CD4-positive, alpha-beta T cell (primary cell): ENCODE results near the gene PTPRK. TPM values are rescaled to one million over a fixed set of nuclear protein-coding genes. Genes with fewer than 3 reads are reported as not detected.

Experiments used
- ATAC-seq: fragments of 200-7000 bp; cut with Tn5 transposase; one replicate; pipeline ENCODE4 v1.10.0; 2022; ENCODE audit warnings: mild to moderate bottlenecking; ENCODE audit not compliant: poor library complexity
- CTCF ChIA-PET: fragments of 350-600 bp; sonication (Branson Sonifier 250); formaldehyde crosslinking; loops from one replicate; lab custom pipeline; 2021; ENCODE audit warnings: antibody characterized with exemption, inconsistent platforms; lab: Charles Lee
- POLR2A ChIA-PET: fragments of 350-600 bp; sonication (Branson Sonifier 250); formaldehyde crosslinking; loops from one replicate; lab custom pipeline; 2021; ENCODE audit warnings: antibody characterized with exemption, inconsistent platforms; lab: Charles Lee
- DNase-seq, 14 experiments: peaks; one replicate each; pipeline ENCODE4 v3.0.0-alpha.2; 2013 to 2020; ENCODE audit warnings: mixed read lengths in 2 of 14
- H3K27ac ChIP-seq, 2 donors: one replicate each; pipeline versions ENCODE4 v1.5.1 to v1.7.0; 2013; ENCODE audit warnings: low read length in 2 of 2, low read depth in 1 of 2, mild to moderate bottlenecking in 1 of 2
- H3K27me3 ChIP-seq, 2 experiments: 1 replicate in 1 of 2; 2 replicates in 1 of 2; pipeline versions ENCODE4 v1.6.1 to v1.7.0; 2013; ENCODE audit warnings: low read length in 2 of 2, control low read depth in 1 of 2, mild to moderate bottlenecking in 1 of 2, moderate library complexity in 1 of 2; ENCODE audit not compliant: insufficient read depth in 2 of 2, control insufficient read depth in 1 of 2
- H3K36me3 ChIP-seq: one replicate; pipeline ENCODE4 v1.6.1; 2013; ENCODE audit warnings: low read length, control low read depth; ENCODE audit not compliant: insufficient read depth
- H3K4me1 ChIP-seq: one replicate; pipeline ENCODE4 v1.6.1; 2013; ENCODE audit warnings: low read length, control low read depth; ENCODE audit not compliant: insufficient read depth
- H3K4me3 ChIP-seq: one replicate; pipeline ENCODE4 v1.5.1; 2013; ENCODE audit warnings: mild to moderate bottlenecking, low read length, moderate library complexity
- H3K9me3 ChIP-seq, 2 experiments: 1 replicate in 1 of 2; 2 replicates in 1 of 2; pipeline versions ENCODE4 v1.6.1 to v1.7.0; 2013; ENCODE audit warnings: low read length in 2 of 2, mild to moderate bottlenecking in 2 of 2, control low read depth in 1 of 2, moderate library complexity in 1 of 2; ENCODE audit not compliant: control insufficient read depth in 1 of 2, insufficient read depth in 1 of 2
- H3K27ac Mint-ChIP-seq: one replicate; pipeline ENCODE4 v1.8.0; 2020; ENCODE audit warnings: mixed read lengths
- H3K27me3 Mint-ChIP-seq: one replicate; pipeline ENCODE4 v1.8.0; 2021; ENCODE audit warnings: mixed read lengths
- H3K36me3 Mint-ChIP-seq: one replicate; pipeline ENCODE4 v1.8.0; 2021; ENCODE audit warnings: low read depth, mixed read lengths
- H3K4me1 Mint-ChIP-seq: one replicate; pipeline ENCODE4 v1.8.0; 2021; ENCODE audit warnings: low read depth, mixed read lengths
- H3K4me3 Mint-ChIP-seq: one replicate; pipeline ENCODE4 v1.8.0; 2020; ENCODE audit warnings: mild to moderate bottlenecking, mixed read lengths
- H3K9me3 Mint-ChIP-seq: one replicate; pipeline ENCODE4 v1.8.0; 2020; ENCODE audit warnings: mixed read lengths
- CTCF ChIP-seq: fragments of 200-600 bp; IDR thresholded peaks from one replicate; pipeline ENCODE4 v1.8.0; 2022; ENCODE audit warnings: antibody characterized with exemption, mild to moderate bottlenecking
- intact Hi-C, 2 experiments: fragments of 100-400 bp; cut with DNase I in 1 of 2; cut with micrococcal nuclease in 1 of 2; formaldehyde crosslinking; loops; one replicate each; pipeline versions ENCODE4 v1.15.1 to v1.9.0; 2023 to 2025; cut with DNase I, micrococcal nuclease
- total RNA-seq, 174 experiments: library from RNA in 2 of 174; stranded (reverse) in 2 of 174; gene quantifications; one replicate each; pipeline ENCODE4 v1.2.3 and lab custom pipeline; 2021 to 2026

Gene PTPRK
- total RNA-seq, 2 experiments from 2014 or later = 8.4 to 10.3 TPM

DNA sequence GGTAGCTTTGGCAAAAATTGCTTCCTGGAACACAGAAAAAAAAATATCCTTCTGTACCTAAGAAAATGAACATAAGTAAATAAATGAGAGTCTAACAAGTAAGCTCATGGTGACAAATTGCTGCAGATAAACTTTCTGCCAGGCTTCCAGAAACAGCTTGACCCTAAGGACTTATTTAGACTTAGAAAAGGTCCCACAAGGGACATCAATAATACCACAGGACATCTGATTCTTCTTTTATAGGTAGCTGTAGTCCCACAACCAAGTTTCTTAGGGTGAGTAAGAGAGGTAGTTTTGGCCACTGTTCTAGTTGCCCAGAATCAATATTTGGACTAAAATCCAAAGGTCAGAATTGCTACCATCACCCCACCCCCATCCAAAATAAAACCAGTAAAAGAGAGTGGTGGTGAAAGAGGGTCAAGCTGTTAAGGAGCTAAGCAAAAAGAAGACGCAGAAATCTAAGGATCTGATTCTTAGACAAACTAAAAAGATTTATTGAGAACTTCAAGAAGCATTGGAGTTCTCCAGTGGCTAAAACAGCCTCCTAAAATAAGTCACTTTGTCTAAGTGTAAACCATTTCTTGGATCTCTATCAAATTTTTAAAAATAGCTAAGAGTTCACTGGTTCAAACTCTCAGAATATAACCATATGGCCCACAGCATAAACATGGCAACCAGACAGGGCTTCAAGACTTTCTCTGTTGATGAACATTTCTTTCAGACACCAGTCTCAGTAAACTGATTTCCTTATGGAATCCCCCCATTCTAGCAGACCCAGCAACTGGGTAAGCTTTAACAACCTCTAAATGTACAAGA, 180.6 kb downstream of the PTPRK start:
- no peaks in the 10 kb centered on the region for H3K4me1 Mint-ChIP-seq
- Histone ChIP-seq H3K9me3 (no peaks in the 10 kb centered on the region), H3K27ac (no peak overlapping the region), H3K36me3 (no peaks in the 10 kb centered on the region), H3K4me3 (no peak overlapping the region), H3K4me1 (no peaks in the 10 kb centered on the region), H3K27me3 (no peaks in the 10 kb centered on the region)
- no peaks in the 10 kb centered on the region for H3K36me3 Mint-ChIP-seq
- POLR2A ChIA-PET = no interaction called here
- no peaks in the 10 kb centered on the region for H3K9me3 Mint-ChIP-seq
- TF ChIP-seq CTCF = no peak
- no peak overlapping the region for H3K4me3 Mint-ChIP-seq
- H3K27ac Mint-ChIP-seq = no peak overlapping the region
- intact Hi-C loops = no loop called here
- H3K27me3 Mint-ChIP-seq = no peaks in the 10 kb centered on the region
- no peak for DNase-seq
- CTCF ChIA-PET = no interaction called here
- ATAC-seq = no peak

- TF ChIP-seq CTCF = no peak
- POLR2A ChIA-PET = no interaction called here
- Histone ChIP-seq H3K27me3 (no peaks in the 10 kb centered on the region), H3K36me3 (no peaks in the 10 kb centered on the region), H3K27ac (no peak overlapping the region), H3K4me3 (no peak overlapping the region), H3K9me3 (no peaks in the 10 kb centered on the region), H3K4me1 (no peaks in the 10 kb centered on the region)
- intact Hi-C loops = no loop called here
- DNase-seq (no peak), ATAC-seq (no peak)
- Mint-ChIP-seq H3K4me1 (no peaks in the 10 kb centered on the region), H3K4me3 (no peak overlapping the region), H3K27ac (no peak overlapping the region), H3K27me3 (no peaks in the 10 kb centered on the region), H3K9me3 (no peaks in the 10 kb centered on the region), H3K36me3 (no peaks in the 10 kb centered on the region)
- CTCF ChIA-PET = no interaction called here
Measured at GRCh38 chr6:128337619-128338018, 182.8 kb downstream of the PTPRK start.

DNA sequence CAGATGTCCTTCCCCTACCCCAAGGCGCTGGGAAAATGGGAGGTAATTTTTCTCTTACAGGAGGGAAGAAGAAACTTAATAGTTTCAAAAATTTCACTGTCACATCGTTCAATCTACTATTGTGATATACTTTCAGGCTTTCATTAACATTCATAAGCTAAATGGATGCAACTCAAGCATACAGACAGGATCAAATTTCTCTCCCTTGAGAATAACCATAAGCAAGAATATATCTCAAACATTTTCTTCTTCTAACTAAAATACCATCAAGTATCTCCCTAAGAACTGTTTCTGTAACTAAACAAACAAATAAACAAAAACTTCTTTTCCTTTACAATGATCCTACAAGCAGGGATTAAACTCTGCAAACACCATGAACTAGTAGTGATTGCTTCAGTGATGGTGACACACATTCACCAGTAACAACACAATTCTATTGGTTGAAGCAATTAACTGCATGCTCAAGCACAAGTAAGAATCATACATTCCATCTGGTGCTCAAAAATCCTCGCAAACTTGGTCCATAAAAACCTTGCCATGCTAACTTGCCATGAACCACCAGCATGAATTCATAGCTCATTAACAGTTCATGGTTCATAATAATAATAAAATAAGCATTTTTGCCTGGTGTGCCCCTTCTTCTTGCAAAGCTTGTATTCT, 183.8 kb downstream of the PTPRK start:
- DNase-seq (no peak), ATAC-seq (no peak)
- Histone ChIP-seq H3K9me3 (no peaks in the 10 kb centered on the region), H3K27me3 (no peaks in the 10 kb centered on the region), H3K4me1 (no peaks in the 10 kb centered on the region), H3K27ac (no peak overlapping the region), H3K36me3 (no peaks in the 10 kb centered on the region), H3K4me3 (no peak overlapping the region)
- no peak overlapping the region for H3K27ac Mint-ChIP-seq
- no peaks in the 10 kb centered on the region for H3K9me3 Mint-ChIP-seq
- no peak for TF ChIP-seq CTCF
- POLR2A ChIA-PET = no interaction called here
- no peaks in the 10 kb centered on the region for H3K4me1 Mint-ChIP-seq
- no peaks in the 10 kb centered on the region for H3K36me3 Mint-ChIP-seq
- CTCF ChIA-PET = no interaction called here
- H3K4me3 Mint-ChIP-seq = no peak overlapping the region
- intact Hi-C loops = no loop called here
- no peaks in the 10 kb centered on the region for H3K27me3 Mint-ChIP-seq
